ENCODE data around the gene FGD6.
"Not testable (repeated sequence)": the region's sequence is repeated elsewhere in the genome, so short reads cannot be mapped to it uniquely, and the experiment has no call there.

Gene FGD6

GRCh38 chr12:95146769-95147168, 70.5 kb downstream of the FGD6 start:
- ChIA-PET CTCF (no interaction called here), POLR2A (ENCODE audit: low non-redundant PET) (no interaction called here)
- TF ChIP-seq, protein P1, sequence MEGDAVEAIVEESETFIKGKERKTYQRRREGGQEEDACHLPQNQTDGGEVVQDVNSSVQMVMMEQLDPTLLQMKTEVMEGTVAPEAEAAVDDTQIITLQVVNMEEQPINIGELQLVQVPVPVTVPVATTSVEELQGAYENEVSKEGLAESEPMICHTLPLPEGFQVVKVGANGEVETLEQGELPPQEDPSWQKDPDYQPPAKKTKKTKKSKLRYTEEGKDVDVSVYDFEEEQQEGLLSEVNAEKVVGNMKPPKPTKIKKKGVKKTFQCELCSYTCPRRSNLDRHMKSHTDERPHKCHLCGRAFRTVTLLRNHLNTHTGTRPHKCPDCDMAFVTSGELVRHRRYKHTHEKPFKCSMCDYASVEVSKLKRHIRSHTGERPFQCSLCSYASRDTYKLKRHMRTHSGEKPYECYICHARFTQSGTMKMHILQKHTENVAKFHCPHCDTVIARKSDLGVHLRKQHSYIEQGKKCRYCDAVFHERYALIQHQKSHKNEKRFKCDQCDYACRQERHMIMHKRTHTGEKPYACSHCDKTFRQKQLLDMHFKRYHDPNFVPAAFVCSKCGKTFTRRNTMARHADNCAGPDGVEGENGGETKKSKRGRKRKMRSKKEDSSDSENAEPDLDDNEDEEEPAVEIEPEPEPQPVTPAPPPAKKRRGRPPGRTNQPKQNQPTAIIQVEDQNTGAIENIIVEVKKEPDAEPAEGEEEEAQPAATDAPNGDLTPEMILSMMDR (conservative IDR thresholded peaks at IDR 0.05; ENCODE audit: low read depth) = no peak
- no peak for DNase-seq (ENCODE audit: low spot score)
- H3K27ac ChIP-seq = no peak overlapping the region

DNA sequence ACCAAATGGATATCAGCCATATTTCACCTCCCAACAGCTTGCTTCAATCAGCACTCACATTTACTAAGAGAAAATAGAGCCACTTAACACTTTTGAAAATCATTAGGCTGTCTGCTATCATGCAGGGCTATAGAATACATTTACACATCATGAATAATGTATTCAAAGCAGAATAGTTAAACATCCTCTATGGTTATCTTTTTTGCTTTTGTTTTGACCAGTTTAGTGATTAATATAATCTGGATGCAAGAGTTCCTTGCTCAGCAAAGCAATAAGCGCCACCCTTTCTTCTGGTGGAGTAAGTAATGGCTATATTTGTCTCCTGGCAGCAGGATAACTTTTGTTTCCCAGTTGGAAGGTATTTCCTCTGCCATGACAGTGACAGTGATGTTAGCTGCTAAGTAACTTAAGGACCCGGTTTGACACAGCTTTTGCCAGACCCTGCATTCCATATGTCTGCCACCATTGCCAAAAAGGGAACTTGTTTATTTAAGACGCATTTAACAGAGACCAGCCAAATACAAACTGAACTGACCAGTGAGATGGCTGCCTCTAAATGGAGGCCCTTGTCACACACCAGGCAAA, 73.6 kb downstream of the FGD6 start:
- POLR2A ChIA-PET (ENCODE audit: low non-redundant PET) = no interaction called here
- no peak overlapping the region for H3K27ac ChIP-seq
- TF ChIP-seq, protein P1 (conservative IDR thresholded peaks at IDR 0.05; ENCODE audit: low read depth) = no peak
- no peak for DNase-seq (ENCODE audit: low spot score)
- CTCF ChIA-PET = interaction anchor here (0.6 kb wide), 1 partner anchor 348 kb away, joined by 4 read pairs; no protein-coding TSS in a partner anchor

DNA sequence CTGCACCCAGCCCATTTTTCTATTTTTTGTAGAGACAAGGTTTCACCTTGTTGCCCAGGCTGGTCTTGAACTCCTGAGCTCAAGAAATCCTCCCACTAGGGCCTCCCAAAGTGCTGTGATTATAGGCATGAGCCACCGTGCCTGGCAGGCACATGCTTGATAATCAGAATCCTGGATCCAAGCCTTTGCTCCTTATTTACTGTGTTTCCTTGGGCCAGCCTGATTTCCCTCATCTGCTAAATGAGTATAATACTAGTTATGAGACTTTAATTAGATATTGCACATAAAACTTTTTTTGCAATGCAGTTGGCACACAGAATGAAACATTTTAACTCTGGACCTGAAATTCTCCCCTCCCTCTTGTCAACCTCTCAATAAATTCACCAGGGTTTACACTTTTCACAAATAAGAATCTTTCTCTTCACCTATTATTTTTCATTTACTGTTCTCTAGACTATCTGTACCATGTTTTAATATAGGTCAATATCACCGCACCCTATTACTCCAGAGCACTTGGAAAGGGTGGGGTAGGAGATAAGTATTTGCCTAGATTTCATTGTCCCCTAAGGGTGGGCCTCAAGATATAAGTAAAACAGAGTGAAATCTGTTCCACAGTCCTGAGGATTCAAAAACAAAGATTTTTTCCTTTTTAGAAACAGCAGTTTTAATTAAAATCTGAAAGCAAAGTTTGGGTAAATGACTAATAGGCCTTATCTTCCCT, 74.7 kb downstream of the FGD6 start:
- ChIA-PET POLR2A (ENCODE audit: low non-redundant PET) (no interaction called here), CTCF (no interaction called here)
- no peak for DNase-seq (ENCODE audit: low spot score)
- TF ChIP-seq, protein P1 (conservative IDR thresholded peaks at IDR 0.05; ENCODE audit: low read depth) = no peak
- no peak overlapping the region; the same call in 1 of the 2 replicates for H3K27ac ChIP-seq

DNA sequence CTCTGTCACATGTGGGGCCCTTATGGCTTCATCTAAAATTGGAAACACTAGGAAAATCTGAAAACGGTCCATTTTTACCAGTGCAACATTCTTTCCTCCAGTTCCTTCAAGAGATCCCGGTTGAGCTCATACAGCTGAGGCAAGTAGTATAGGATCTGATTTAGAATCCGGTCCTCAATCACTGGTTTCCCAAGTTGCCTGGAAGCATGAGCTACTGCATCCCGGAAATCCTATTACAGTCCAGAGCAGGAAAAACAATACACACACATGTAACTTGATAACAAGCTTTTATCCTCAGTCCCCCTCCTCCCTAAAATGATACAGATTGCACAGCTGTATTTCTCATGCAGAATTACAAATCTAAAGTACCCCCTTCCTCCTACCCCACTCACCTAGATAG, 76.0 kb downstream of the FGD6 start:
- POLR2A ChIA-PET (ENCODE audit: low non-redundant PET) = no interaction called here
- TF ChIP-seq, protein P1 (conservative IDR thresholded peaks at IDR 0.05; ENCODE audit: low read depth) = no peak
- CTCF ChIA-PET = interaction anchor here (1.1 kb wide), 1 partner anchor 110 kb away, joined by 3 read pairs; no protein-coding TSS in a partner anchor
- DNase-seq (ENCODE audit: low spot score) = no peak
- H3K27ac ChIP-seq = no peak overlapping the region

DNA sequence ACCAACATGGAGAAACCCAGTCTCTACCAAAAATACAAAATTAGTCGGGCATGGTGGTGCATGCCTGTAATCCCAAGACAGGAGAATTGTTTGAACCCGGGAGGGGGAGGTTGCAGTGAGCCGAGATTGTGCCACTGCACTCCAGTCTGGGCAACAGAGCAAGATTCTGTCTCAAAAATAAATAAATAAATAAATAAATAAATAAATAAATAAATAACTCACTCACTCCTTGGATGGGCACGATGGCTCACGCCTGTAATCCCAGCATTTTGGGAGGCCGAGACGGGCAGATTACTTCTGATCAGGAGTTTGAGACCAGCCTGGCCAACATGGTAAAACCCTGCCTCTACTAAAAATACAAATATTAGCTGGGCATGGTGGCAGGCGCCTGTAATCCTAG, 79.2 kb downstream of the FGD6 start:
- POLR2A ChIA-PET (ENCODE audit: low non-redundant PET) = interaction anchor here (0.7 kb wide), 1 partner anchor 13 kb away, joined by 5 read pairs; no protein-coding TSS in a partner anchor
- DNase-seq (ENCODE audit: low spot score); CTCF ChIA-PET; H3K27ac ChIP-seq: not testable (repeated sequence)

GRCh38 chr12:95136598-95136997, 80.7 kb downstream of the FGD6 start:
- DNase-seq (ENCODE audit: low spot score) = no peak
- ChIA-PET POLR2A (ENCODE audit: low non-redundant PET) (no interaction called here), CTCF (no interaction called here)
- H3K27ac ChIP-seq = no peak overlapping the region
- TF ChIP-seq, protein P1 (conservative IDR thresholded peaks at IDR 0.05; ENCODE audit: low read depth) = no peak

DNA sequence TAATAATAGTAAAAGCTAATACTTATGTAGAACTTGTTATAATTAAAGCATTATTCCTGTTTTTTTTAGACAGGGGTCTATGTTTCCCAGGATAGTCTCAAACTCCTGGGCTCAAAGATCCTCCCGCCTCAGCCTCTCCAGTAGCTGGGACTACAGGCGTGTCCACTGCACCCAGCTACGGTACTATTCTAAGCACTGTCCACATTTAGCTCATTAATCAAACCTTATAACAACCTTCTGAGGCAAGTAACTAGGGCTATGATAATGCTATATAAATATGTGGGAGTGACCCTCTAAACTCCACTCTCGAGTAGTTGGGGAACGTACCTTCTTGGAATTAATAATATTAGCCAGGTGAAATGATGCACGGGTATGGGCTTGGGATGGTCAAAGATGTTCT, 83.2 kb downstream of the FGD6 start:
- TF ChIP-seq, protein P1 (conservative IDR thresholded peaks at IDR 0.05; ENCODE audit: low read depth) = no peak
- no peak overlapping the region for H3K27ac ChIP-seq
- ChIA-PET CTCF (no interaction called here), POLR2A (ENCODE audit: low non-redundant PET) (no interaction called here)
- DNase-seq (ENCODE audit: low spot score) = no peak

Data from RWPE1 (cell line).